ENCODE data around the gene VPS13D. TPM values are rescaled to one million over a fixed set of nuclear protein-coding genes. Genes with fewer than 3 reads are reported as not detected.

VPS13D gene
- total and polyA plus RNA-seq, 10 of the 15 experiments (the other 5 are each of a cell fraction or from before 2014, with no cell fraction given): 1.4 to 16.9 (median 8.5) TPM

DNA sequence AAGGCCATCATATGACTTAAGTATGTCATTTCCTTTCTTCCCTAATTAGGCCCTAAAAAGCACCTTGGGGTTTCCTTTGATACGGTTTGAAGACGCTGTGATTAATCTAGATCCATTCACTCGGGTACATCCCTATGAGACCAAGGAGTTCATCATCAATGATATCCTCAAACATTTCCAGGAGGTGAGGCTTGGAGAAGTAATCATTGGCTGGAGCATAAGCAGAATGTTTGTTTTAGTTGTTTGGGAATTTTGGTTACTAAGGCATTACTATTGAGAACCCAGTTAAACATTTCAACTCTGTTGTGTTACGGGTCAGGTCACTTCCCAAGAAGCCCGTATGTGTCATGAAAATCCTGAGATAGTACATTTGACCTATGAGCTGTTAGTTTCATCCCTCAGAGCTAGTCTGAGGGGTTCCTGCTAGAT lies 185.2 kb downstream of the VPS13D start:
- Histone ChIP-seq H3K9me3 (replicated peaks; ENCODE audit: control insufficient read depth, insufficient read depth, low read length) (peaks cover 3% of the 10 kb centered on the region; the same call in 1 of the 3 replicates), H3K4me3 (no peak overlapping the region), H3K9ac (ENCODE audit: control insufficient read depth, insufficient read depth, low read length) (no peak overlapping the region), H3K36me3 (ENCODE audit: control insufficient read depth in 2 of 2, insufficient read depth in 2 of 2, low read length in 1 of 2) (no peaks in the 10 kb centered on the region; a peak in 1 of 4 replicates), H3K79me2 (ENCODE audit: control insufficient read depth, insufficient read depth, low read length) (no peaks in the 10 kb centered on the region), H3K27ac (ENCODE audit: control insufficient read depth, insufficient read depth) (no peak overlapping the region), H2AFZ (ENCODE audit: control insufficient read depth, low read depth, low read length) (no peak overlapping the region), H4K20me1 (ENCODE audit: control insufficient read depth, insufficient read depth) (no peaks in the 10 kb centered on the region), H3K4me1 (ENCODE audit: control insufficient read depth, insufficient read depth, low read length) (no peaks in the 10 kb centered on the region), H3K4me2 (ENCODE audit: control insufficient read depth, insufficient read depth) (no peak overlapping the region), H3K27me3 (replicated peaks in 1 of 2; ENCODE audit: control insufficient read depth in 2 of 2, insufficient read depth in 2 of 2, low read length in 1 of 2) (no peaks in the 10 kb centered on the region)
- no peak for TF ChIP-seq IKZF1 (conservative IDR thresholded peaks at IDR 0.05)
- peak in 1 of 2 experiments; percentile 63; a peak in 1 of 4 replicates for TF ChIP-seq SRF (IDR thresholded peaks at IDR 0.05; ENCODE audit: low read depth in 2 of 2, low read length in 2 of 2)
- TF ChIP-seq RUNX3 (IDR thresholded peaks at IDR 0.05; ENCODE audit: low read length): peak; percentile 20; the same call in 1 of the 2 replicates
- 0 out of 2 replicates have a peak, but pooled peaks have one; percentile 20 for TF ChIP-seq CREM (IDR thresholded peaks at IDR 0.05; ENCODE audit: low read depth)
- TF ChIP-seq NFIC (IDR thresholded peaks at IDR 0.05; ENCODE audit: low read depth, low read length): peak; percentile 34; the same call in 1 of the 2 replicates
- SMC1A ChIA-PET (ENCODE audit: uncharacterized antibody, unreplicated experiment): interaction anchor here (1.1 to 1.8 kb wide), 3 partner anchors 9 to 23 kb away, joined by 3 to 6 read pairs (median 3); no protein-coding TSS in a partner anchor
- intact Hi-C loops (cut with micrococcal nuclease; ENCODE audit: unreplicated experiment): no loop called here
- POLR2A ChIA-PET: interaction anchor here (1.0 kb wide), 1 partner anchor 9 kb away, joined by 3 read pairs; no protein-coding TSS in a partner anchor
- FAIRE-seq (no peak), ATAC-seq (no peak), DNase-seq (ENCODE audit: low read depth, low spot score) (no peak)
- RAD21 ChIA-PET (ENCODE audit: unreplicated experiment): no interaction called here
- no TSS peak for BruUV-seq (replicated peaks)
- 63% methylated on average over 5 of the region's 5 CpGs for WGBS (ENCODE audit: insufficient coverage, insufficient replicate concordance, low lambda C conversion rate, missing lambda C conversion rate)
- in situ Hi-C loops (cut with MboI): no loop called here
- CTCF ChIA-PET: no interaction called here

DNA sequence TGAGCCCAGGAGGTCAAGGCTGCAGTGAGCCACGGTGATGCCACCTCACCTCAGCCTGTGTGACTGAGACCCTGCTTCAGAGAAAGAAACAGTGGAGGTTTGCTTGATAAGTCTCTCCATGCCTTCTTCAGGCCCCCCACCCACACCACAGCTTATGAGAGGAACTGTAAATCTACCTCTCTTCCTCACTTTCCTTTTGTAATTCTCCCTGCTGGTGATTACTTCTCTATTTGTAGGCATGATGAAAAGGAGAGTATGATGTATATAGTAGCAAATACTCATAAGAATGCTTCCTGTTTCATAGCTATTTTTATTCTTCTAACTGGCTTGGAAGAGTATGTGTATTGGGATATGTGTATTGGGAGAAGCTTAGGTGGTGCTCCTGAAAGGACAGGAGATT lies 186.3 kb downstream of the VPS13D start:
- in situ Hi-C loops (cut with MboI) (no loop called here), intact Hi-C loops (cut with micrococcal nuclease; ENCODE audit: unreplicated experiment) (no loop called here)
- CTCF ChIA-PET: interaction anchor here (1.1 to 1.4 kb wide), 4 partner anchors 8 to 205 kb away, joined by 3 to 8 read pairs (median 4); no protein-coding TSS in a partner anchor
- Histone ChIP-seq H2AFZ (ENCODE audit: control insufficient read depth, low read depth, low read length) (no peak overlapping the region), H3K4me3 (no peak overlapping the region), H3K27ac (ENCODE audit: control insufficient read depth, insufficient read depth) (no peak overlapping the region), H3K4me1 (ENCODE audit: control insufficient read depth, insufficient read depth, low read length) (no peaks in the 10 kb centered on the region), H3K9me3 (replicated peaks; ENCODE audit: control insufficient read depth, insufficient read depth, low read length) (no peaks in the 10 kb centered on the region), H3K9ac (ENCODE audit: control insufficient read depth, insufficient read depth, low read length) (no peak overlapping the region), H3K27me3 (replicated peaks in 1 of 2; ENCODE audit: control insufficient read depth in 2 of 2, insufficient read depth in 2 of 2, low read length in 1 of 2) (no peaks in the 10 kb centered on the region), H3K79me2 (ENCODE audit: control insufficient read depth, insufficient read depth, low read length) (no peaks in the 10 kb centered on the region), H3K36me3 (ENCODE audit: control insufficient read depth in 2 of 2, insufficient read depth in 2 of 2, low read length in 1 of 2) (no peaks in the 10 kb centered on the region; a peak in 1 of 4 replicates), H3K4me2 (ENCODE audit: control insufficient read depth, insufficient read depth) (no peak overlapping the region), H4K20me1 (ENCODE audit: control insufficient read depth, insufficient read depth) (no peaks in the 10 kb centered on the region)
- no TSS peak for BruUV-seq (replicated peaks)
- DNase-seq (ENCODE audit: low read depth, low spot score) (no peak), FAIRE-seq (no peak), ATAC-seq (no peak)
- POLR2A ChIA-PET: no interaction called here
- SMC1A ChIA-PET (ENCODE audit: uncharacterized antibody, unreplicated experiment): interaction anchor here (1.1 to 1.8 kb wide), 2 partner anchors 8 to 19 kb away, joined by 3 to 6 read pairs; no protein-coding TSS in a partner anchor
- RAD21 ChIA-PET (ENCODE audit: unreplicated experiment): interaction anchor here (1.1 to 1.3 kb wide), 2 partner anchors 95 to 241 kb away, joined by 3 read pairs; no protein-coding TSS in a partner anchor
- TF ChIP-seq EP300 (IDR thresholded peaks at IDR 0.05; ENCODE audit: borderline replicate concordance in 1 of 2, control insufficient read depth in 1 of 2, low read depth in 2 of 2, low read length in 2 of 2) (no peak), MEF2A (IDR thresholded peaks at IDR 0.05; ENCODE audit: insufficient read depth, low read depth, low read length) (no peak), BRCA1 (IDR thresholded peaks at IDR 0.05; ENCODE audit: low read depth, low read length) (no peak), NFYA (IDR thresholded peaks at IDR 0.05; ENCODE audit: borderline replicate concordance, low read depth, low read length) (no peak), PAX5 (IDR thresholded peaks at IDR 0.05; ENCODE audit: borderline replicate concordance, low read depth, low read length) (no peak), CBX3 (IDR thresholded peaks at IDR 0.05; ENCODE audit: borderline replicate concordance, low read depth) (no peak), NR2C1 (IDR thresholded peaks at IDR 0.05) (no peak), EZH2 (IDR thresholded peaks at IDR 0.05; ENCODE audit: borderline replicate concordance, control insufficient read depth, low read depth, low read length) (no peak), RUNX3 (IDR thresholded peaks at IDR 0.05; ENCODE audit: low read length) (no peak), HSF1 (IDR thresholded peaks at IDR 0.05; ENCODE audit: low read depth, low read length) (no peak)
- WGBS (ENCODE audit: insufficient coverage, insufficient replicate concordance, low lambda C conversion rate, missing lambda C conversion rate): 100% methylated on average over 1 of the region's 1 CpG
